ENCODE data around the gene SS18L1.

DNA sequence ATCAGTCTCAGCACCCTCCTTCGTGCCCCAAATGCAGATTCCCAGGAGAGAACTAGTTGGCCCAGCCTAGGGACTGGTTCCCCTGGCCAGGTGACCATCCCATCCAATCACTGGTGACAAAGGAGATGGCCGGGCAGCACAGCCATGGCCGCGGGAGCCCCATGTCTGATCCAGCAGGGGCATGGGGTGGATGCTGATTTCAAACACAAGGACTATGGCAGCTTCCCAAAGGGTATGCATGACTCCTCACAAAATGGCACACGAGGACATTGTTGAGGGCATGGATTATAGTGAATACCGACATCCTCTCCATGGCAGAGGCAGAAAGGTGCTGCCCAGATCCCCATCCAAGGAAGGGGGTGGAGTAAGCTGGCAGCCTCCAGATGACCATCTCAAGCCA lies 31.2 kb upstream of the SS18L1 start:
- TF ChIP-seq, protein P1, sequence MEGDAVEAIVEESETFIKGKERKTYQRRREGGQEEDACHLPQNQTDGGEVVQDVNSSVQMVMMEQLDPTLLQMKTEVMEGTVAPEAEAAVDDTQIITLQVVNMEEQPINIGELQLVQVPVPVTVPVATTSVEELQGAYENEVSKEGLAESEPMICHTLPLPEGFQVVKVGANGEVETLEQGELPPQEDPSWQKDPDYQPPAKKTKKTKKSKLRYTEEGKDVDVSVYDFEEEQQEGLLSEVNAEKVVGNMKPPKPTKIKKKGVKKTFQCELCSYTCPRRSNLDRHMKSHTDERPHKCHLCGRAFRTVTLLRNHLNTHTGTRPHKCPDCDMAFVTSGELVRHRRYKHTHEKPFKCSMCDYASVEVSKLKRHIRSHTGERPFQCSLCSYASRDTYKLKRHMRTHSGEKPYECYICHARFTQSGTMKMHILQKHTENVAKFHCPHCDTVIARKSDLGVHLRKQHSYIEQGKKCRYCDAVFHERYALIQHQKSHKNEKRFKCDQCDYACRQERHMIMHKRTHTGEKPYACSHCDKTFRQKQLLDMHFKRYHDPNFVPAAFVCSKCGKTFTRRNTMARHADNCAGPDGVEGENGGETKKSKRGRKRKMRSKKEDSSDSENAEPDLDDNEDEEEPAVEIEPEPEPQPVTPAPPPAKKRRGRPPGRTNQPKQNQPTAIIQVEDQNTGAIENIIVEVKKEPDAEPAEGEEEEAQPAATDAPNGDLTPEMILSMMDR (conservative IDR thresholded peaks at IDR 0.05; ENCODE audit: low read length) = no peak
- TF ChIP-seq EZH2phosphoT487 (IDR thresholded peaks at IDR 0.05; ENCODE audit: borderline replicate concordance) = no peak
